ENCODE data around the gene OR12D1.

Gene OR12D1

GRCh38 chr6:29466241-29466640 lies 51.5 kb downstream of the OR12D1 start:
- no peak for DNase-seq

All from amniotic stem cell (primary cell).